HS-27A (cell line): ENCODE data around the gene COPS6.

Source experiments
- DNase-seq: peaks from one replicate; pipeline ENCODE4 v3.0.0-alpha.2; 2012; ENCODE audit warnings: low read depth, missing footprints

The COPS6 gene

GRCh38 chr7:100080907-100081534 is 7.7 kb upstream of the COPS6 start:
- DNase-seq = no peak

- DNase-seq = peak; percentile 88
These were observed 7.2 kb upstream of the COPS6 start, which contains the start of gene ZNF3 for GRCh38 chr7:100081535-100082102. Gene ZNF3, minus strand, starts transcription at chr7:100081723. Its CDS starts 4,366 bp downstream, at chr7:100077357.

GRCh38 chr7:100082978-100083377 is 5.8 kb upstream of the COPS6 start:
- DNase-seq = no peak

GRCh38 chr7:100085515-100085914 is 3.3 kb upstream of the COPS6 start:
- DNase-seq = no peak

GRCh38 chr7:100087055-100087750 is 1.6 kb upstream of the COPS6 start:
- DNase-seq = peak; percentile 77

- DNase-seq = no peak
These were observed 611 bp upstream of the COPS6 start for GRCh38 chr7:100088095-100088620.

DNA sequence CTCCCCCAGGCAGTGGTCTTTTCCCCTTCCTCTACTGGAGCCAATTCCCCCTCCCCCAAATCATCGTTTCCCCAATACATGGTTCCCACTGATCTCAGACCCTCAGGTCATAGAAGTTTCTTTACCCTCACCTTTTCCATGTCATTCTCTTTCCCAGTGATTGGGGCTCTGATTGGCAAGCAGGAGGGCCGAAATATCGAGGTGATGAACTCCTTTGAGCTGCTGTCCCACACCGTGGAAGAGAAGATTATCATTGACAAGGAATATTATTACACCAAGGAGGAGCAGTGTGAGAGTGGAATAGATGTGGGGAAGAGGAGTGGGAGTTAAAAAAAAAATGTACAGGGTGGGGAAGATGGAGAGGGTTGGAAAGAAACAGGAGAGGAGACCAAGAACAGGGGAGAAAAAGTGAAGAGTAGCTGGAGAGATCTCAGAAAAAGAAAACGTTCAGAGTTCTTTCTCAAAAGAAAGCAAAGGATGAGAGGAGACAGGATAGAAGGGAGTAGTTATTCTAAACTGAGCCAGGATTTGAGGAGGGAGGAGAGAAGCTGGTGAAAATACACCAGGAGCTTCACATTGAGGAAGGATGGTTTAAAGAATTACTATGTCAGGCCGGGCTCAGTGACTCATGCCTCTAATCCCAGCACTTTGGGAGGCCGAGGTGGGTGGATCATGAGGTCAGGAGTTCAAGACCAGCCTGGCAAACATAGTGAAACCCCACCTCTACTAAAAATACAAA is 858 bp downstream of the COPS6 start:
- no peak for DNase-seq

DNA sequence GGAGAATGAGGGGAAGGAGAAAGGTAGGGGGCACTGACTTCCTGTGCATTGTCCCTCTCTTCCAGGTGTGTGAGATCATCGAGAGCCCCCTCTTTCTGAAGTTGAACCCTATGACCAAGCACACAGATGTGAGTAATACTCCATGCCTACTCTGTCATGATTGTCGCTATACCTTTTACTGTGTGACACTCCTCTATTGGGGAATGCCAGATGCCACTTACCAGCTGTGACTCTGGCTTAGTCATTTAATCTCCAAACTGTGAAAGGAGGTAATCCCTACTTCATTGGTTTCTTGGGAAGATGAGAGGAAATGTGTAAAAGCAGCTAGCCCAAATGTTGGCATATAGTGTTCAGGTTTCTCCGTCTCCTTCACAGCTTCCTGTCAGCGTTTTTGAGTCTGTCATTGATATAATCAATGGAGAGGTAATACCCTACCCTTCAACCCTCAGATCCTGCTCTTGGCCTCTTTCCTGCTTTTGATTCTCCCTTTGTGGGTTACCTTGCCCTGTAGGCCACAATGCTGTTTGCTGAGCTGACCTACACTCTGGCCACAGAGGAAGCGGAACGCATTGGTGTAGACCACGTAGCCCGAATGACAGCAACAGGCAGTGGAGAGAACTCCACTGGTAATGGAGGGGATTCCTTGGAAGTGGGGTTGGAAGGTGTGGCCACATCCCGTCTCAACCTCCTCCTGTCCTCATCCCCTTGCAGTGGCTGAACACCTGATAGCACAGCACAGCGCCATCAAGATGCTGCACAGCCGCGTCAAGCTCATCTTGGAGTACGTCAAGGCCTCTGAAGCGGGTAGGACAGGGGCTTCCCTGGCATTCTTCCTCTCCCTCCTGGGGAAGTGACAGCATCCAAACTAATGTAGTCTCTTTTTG is 2.0 kb downstream of the COPS6 start:
- DNase-seq = no peak

GRCh38 chr7:100091411-100092181 is 2.8 kb downstream of the COPS6 start:
- DNase-seq = no peak

DNA sequence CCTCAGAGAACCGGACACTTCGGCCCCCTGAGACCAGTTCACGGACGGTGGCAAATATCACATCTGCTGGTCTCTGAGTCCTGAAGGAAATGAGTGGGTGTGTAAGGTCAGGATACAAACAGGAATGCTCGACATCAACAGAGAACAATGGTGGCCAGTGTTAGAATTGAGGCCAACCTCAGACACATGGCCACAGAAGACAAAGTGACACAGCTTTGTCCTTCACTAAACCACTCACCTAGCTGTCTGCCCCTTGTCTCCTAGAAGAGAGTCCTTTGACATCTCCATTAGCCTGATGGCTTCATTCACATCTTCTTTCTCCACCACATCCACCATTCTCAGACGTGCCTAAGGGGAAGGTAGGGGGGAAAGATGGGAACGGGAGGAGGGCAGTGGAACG is 4.3 kb downstream of the COPS6 start:
- DNase-seq = no peak

- no peak for DNase-seq
These were observed 4.7 kb downstream of the COPS6 start for GRCh38 chr7:100093498-100093897.

DNA sequence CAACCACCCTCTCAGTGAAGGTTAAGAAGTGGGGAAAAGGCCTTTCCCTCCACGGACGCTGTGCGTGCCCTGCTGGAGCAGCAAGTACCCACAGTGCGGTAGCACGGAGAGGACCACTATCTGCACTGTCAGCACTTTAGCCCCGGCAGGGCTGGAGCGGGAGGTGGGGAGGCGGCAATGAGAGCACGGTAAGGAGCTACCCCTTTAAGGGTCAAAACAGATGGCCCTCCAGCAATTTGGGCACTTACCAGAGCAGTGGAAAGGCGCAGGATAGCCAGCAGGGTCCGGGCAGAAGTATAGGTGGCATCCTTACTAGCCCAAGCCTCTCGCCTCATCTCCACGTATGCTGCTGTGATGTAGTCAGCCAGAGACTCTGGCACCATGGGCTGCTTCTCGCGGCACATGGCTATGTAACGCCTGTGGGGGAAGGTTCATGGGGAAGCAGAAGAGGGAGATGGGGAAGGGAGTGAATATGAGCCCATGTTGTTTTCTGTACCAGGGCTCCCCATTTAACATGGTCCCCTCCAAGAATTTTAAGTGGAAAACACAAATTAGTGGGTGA is 5.2 kb downstream of the COPS6 start:
- no peak for DNase-seq

- DNase-seq = no peak
These were observed 6.5 kb downstream of the COPS6 start for GRCh38 chr7:100095289-100095688.

DNA sequence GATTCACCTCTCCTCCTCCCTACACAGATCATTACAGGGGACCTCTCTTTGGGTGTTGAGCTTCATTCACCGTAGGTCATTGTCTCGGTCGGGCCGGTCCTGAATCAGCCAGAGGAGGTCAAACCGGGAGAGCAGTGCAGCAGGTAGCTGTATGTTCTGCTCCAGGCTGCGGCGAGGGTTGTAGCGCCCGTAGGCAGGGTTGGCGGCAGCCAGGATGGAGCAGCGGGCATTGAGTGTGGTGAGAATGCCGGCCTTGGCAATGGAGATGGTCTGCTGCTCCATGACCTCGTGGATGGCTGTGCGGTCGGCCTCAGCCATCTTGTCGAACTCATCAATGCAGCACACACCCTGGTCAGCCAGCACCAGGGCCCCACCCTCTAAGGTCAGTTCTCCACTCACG is 6.9 kb downstream of the COPS6 start:
- no peak for DNase-seq

- no peak for DNase-seq
These were observed 10.1 kb downstream of the COPS6 start for GRCh38 chr7:100098913-100099312.

DNA sequence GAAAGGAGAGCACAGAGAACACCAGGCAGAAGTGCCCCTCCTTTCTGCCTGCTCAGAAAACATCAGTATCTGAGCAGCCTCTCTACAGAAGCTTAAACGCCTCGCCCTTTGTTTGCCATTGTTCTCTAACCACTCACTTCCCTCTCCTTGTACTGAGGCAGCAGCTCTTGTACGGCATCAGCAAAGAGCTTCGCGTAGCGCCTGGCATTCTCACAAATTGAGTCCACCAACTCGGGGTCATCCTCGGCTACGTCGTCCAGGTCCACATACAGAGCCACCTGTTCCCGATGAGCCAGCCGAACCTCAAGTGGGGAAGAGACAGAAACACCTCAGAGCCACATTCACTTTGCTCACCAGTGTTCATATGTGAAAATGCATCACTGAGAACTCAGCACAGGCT is 10.7 kb downstream of the COPS6 start:
- DNase-seq = no peak

DNA sequence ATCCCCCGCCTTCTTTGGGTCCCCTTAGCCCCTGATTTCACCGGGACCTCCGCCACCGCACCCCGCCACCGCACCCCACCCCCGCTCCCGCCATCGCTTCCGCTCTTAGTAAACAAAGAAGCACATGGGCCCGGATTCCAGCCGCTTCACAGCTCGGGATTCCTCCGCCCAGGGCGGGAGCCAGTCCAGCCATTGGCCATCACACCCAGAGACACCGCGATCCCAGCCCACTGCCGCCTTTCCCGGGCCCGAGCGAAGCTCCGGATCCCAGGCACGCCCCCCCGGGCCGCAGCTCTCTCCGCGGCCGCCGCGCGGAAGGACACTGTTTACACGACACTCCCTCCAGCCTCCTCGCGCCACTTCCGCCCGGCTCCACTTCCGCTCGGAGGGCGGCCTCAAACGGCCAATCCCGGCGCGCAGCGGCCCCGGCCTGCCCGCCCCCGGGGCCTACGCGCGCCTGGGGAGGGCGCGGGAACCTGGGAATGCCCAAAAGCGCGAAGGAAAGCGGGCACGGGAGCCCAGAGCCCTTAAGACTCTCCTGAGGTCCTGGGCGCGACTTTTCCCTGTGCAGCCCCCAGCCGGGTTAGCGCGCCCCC is 11.7 kb downstream of the COPS6 start:
- no peak for DNase-seq

GRCh38 chr7:100101016-100101862 is 12.5 kb downstream of the COPS6 start, which contains the start of the genes AP4M1 and MCM7:
Gene AP4M1, plus strand, starts transcription at chr7:100101643. Its CDS starts 72 bp downstream, at chr7:100101715.
Gene MCM7, minus strand, starts transcription at chr7:100101397. Its CDS starts 103 bp downstream, at chr7:100101294.
- peak; percentile 77 for DNase-seq
